ENCODE measurements around the gene MAML3.

Gene MAML3

DNA sequence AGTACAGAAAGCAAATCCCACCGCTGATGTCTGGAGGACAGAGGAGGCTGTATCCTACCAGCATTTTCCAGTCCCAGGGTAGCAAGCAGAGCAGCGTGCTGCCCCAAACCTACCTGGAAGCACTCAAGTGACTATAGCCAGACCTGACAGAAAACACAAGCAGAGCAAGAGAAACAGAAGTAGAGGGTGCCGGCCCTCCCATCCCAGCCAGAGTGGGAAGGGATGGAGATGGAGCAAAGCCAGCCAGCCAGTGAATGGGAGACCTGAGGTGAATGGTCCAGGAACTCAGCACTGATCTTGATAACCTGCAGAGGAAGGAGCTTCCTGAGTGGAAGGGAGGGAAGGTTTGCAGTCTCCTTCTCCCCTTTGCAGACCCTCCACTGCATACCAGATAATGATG is 185.2 kb downstream of the MAML3 start:
- no peaks in the 10 kb centered on the region for H3K9me3 ChIP-seq (ENCODE audit: control insufficient read depth, low read length)
- H3K4me1 ChIP-seq, result peaks cover 3% of the 10 kb centered on the region
- H3K79me2 ChIP-seq, result no peaks in the 10 kb centered on the region
- no peak overlapping the region for H3K4me3 ChIP-seq (ENCODE audit: low read depth, low read length)
- no peak overlapping the region for H3K27ac ChIP-seq
- H2AFZ ChIP-seq, result no peak overlapping the region
- TF ChIP-seq CTCF (IDR thresholded peaks at IDR 0.05), result no peak
- H3K27me3 ChIP-seq (ENCODE audit: control insufficient read depth, insufficient read depth, low read length), result no peaks in the 10 kb centered on the region
- H3K4me2 ChIP-seq (ENCODE audit: low read length), result no peak overlapping the region
- no peak overlapping the region for H3K9ac ChIP-seq
- H3K36me3 ChIP-seq (ENCODE audit: control insufficient read depth, insufficient read depth, low read length), result no peaks in the 10 kb centered on the region

GRCh38 chr4:139966383-139966782 is 187.6 kb downstream of the MAML3 start:
- Histone ChIP-seq H3K79me2 (no peaks in the 10 kb centered on the region), H2AFZ (no peak overlapping the region), H3K27ac (no peak overlapping the region), H3K4me3 (ENCODE audit: low read depth, low read length) (no peak overlapping the region), H3K27me3 (ENCODE audit: control insufficient read depth, insufficient read depth, low read length) (no peaks in the 10 kb centered on the region), H3K9ac (no peak overlapping the region), H3K4me1 (peaks cover 3% of the 10 kb centered on the region), H3K36me3 (ENCODE audit: control insufficient read depth, insufficient read depth, low read length) (no peaks in the 10 kb centered on the region), H3K4me2 (ENCODE audit: low read length) (no peak overlapping the region), H3K9me3 (ENCODE audit: control insufficient read depth, low read length) (no peaks in the 10 kb centered on the region)
- no peak for TF ChIP-seq CTCF (IDR thresholded peaks at IDR 0.05)

GRCh38 chr4:139965789-139966188 is 188.2 kb downstream of the MAML3 start:
- Histone ChIP-seq H3K4me3 (ENCODE audit: low read depth, low read length) (no peak overlapping the region), H3K36me3 (ENCODE audit: control insufficient read depth, insufficient read depth, low read length) (no peaks in the 10 kb centered on the region), H3K79me2 (no peaks in the 10 kb centered on the region), H3K9ac (no peak overlapping the region), H2AFZ (no peak overlapping the region), H3K9me3 (ENCODE audit: control insufficient read depth, low read length) (no peaks in the 10 kb centered on the region), H3K27me3 (ENCODE audit: control insufficient read depth, insufficient read depth, low read length) (no peaks in the 10 kb centered on the region), H3K4me1 (peaks cover 3% of the 10 kb centered on the region), H3K27ac (no peak overlapping the region), H3K4me2 (ENCODE audit: low read length) (no peak overlapping the region)
- TF ChIP-seq CTCF (IDR thresholded peaks at IDR 0.05), result no peak

DNA sequence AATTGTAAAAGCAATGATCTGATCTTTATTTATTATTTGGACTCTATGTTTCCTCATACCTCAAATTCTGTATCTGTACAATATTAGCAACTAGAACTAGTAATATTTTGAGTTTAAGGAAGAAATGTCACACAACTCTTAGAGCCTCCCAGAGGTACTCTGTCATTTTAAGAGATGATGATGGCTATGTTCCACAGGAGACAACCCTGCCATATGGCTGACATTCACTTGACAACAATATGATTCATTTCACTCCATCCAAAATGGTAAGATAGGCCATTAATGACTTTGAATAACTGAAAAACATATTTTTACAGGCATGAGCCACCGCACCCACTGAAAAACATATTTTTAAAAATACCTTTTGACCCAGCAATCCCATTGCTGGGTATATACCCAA is 190.3 kb downstream of the MAML3 start:
- no peak overlapping the region for H3K4me2 ChIP-seq (ENCODE audit: low read length)
- peaks cover under 1% of the 10 kb centered on the region for H3K4me1 ChIP-seq
- H3K9me3 ChIP-seq (ENCODE audit: control insufficient read depth, low read length), result no peaks in the 10 kb centered on the region
- no peak overlapping the region for H3K4me3 ChIP-seq (ENCODE audit: low read depth, low read length)
- H3K9ac ChIP-seq, result no peak overlapping the region
- H3K36me3 ChIP-seq (ENCODE audit: control insufficient read depth, insufficient read depth, low read length), result no peaks in the 10 kb centered on the region
- H3K27me3 ChIP-seq (ENCODE audit: control insufficient read depth, insufficient read depth, low read length), result no peaks in the 10 kb centered on the region
- TF ChIP-seq CTCF (IDR thresholded peaks at IDR 0.05), result no peak
- no peaks in the 10 kb centered on the region for H3K79me2 ChIP-seq
- no peak overlapping the region for H2AFZ ChIP-seq
- no peak overlapping the region for H3K27ac ChIP-seq

DNA sequence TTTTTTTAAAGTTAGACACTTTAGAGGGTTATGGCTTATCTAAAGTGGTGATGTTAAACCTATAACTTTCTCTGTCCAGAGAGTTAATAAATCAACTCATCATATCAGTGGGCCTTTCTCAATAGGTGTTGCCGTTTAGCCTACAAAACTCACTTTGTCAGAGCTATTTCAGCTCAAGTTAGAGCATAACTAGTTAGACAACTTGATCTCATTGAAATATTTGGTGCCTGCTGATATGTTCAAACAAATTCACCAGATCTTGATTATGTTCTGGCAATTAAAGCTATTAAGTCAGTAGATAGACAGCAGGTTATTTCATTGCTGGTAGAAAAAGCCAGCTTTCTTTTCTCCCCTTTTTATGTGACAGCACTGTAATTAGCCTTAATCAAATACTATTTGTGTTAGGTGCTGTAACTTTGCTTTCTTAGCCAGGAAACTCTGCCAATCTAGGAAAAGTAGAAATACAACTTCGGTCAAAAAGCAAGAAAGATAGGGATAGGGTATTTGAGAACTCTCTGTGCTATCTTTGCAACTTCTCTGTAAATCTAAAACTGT is 191.8 kb downstream of the MAML3 start:
- no peaks in the 10 kb centered on the region for H3K9me3 ChIP-seq (ENCODE audit: control insufficient read depth, low read length)
- TF ChIP-seq CTCF (IDR thresholded peaks at IDR 0.05), result no peak
- H3K4me3 ChIP-seq (ENCODE audit: low read depth, low read length), result no peak overlapping the region
- peaks cover 4% of the 10 kb centered on the region for H3K4me1 ChIP-seq
- no peak overlapping the region for H3K4me2 ChIP-seq (ENCODE audit: low read length)
- no peak overlapping the region for H3K27ac ChIP-seq
- no peaks in the 10 kb centered on the region for H3K36me3 ChIP-seq (ENCODE audit: control insufficient read depth, insufficient read depth, low read length)
- H3K9ac ChIP-seq, result no peak overlapping the region
- no peaks in the 10 kb centered on the region for H3K79me2 ChIP-seq
- no peak overlapping the region for H2AFZ ChIP-seq
- no peaks in the 10 kb centered on the region for H3K27me3 ChIP-seq (ENCODE audit: control insufficient read depth, insufficient read depth, low read length)
